Measurements from ENCODE around the gene ZSWIM1. TPM values are rescaled to one million over a fixed set of nuclear protein-coding genes. Genes with fewer than 3 reads are reported as not detected.

The ZSWIM1 gene
- total RNA-seq, 1 experiment from 2014 or later: 10.2 TPM

GRCh38 chr20:45908084-45908483, 27.1 kb downstream of the ZSWIM1 start:
- no peak for DNase-seq (ENCODE audit: low spot score)

DNA sequence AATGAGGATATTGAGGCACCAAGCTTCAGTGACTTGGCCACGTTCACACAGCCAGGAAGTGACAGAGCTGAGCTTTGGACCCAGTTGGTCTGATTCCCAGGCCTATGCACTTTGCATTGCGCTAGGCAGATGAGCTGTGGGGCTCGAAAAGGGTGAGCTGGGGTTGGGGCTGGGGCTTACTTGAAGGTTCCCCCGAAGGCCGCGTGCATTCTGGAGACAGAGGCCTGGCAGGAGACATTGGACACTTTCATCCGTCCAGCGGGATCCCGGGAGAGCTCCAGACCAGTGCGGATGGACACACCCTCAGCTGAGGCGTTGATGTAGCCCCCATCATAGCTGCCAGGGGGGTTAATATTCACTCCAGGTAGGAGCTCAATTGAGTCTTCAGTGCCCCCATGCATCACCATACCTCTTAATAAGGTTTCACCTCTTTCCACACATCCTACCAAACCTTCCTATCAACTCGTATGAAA, 28.3 kb downstream of the ZSWIM1 start:
- DNase-seq (ENCODE audit: low spot score): no peak

GRCh38 chr20:45909817-45910669, 29.0 kb downstream of the ZSWIM1 start:
- DNase-seq (ENCODE audit: low spot score): no peak

DNA sequence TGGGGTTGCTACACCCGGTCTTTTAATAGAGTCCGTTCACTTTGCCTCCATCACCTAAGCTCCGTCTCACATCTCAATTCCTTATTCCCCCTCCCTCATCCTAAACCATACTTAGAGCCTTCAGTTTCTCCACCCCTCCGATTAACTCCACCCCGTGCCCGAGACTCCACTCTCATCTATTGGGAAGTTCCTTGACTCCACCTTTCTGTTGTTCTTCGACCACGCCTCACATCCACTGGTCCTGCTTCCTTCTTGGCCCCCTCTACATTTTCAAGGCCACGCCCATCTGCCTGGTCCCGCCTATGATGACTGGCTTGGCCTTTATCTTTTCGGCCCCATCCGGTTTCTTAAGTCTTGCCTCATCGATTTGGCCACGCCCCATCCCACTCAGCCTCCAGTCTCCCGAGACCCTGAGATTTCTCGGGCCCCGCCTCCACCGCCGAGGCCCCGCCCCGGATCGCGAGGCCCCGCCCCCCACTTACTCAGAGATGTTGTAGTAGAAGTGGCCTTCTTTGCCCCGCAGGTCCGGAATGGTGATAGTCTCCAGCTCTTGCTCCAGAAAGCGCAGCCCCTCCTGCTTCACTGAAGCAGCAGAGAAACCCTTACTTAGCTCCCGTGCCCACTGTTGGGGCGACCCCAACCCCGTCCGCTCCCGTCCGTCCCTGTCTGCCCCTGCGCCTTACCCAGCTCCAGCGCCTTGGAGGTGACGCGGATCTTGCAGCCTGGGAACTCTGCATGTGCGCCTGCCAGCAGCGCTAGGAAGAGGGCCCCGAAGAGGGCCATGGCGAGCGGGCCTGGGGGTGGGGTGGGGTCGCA, 29.9 kb downstream of the ZSWIM1 start:
- peak; percentile 90 for DNase-seq (ENCODE audit: low spot score)

- no peak for DNase-seq (ENCODE audit: low spot score)
These were observed 30.7 kb downstream of the ZSWIM1 start, which contains the start of gene PLTP for GRCh38 chr20:45911486-45912343. PLTP (minus strand) TSS chr20:45912155; CDS start chr20:45911452, 703 bp downstream.

GRCh38 chr20:45912344-45912682, 31.3 kb downstream of the ZSWIM1 start:
- no peak for DNase-seq (ENCODE audit: low spot score)

DNA sequence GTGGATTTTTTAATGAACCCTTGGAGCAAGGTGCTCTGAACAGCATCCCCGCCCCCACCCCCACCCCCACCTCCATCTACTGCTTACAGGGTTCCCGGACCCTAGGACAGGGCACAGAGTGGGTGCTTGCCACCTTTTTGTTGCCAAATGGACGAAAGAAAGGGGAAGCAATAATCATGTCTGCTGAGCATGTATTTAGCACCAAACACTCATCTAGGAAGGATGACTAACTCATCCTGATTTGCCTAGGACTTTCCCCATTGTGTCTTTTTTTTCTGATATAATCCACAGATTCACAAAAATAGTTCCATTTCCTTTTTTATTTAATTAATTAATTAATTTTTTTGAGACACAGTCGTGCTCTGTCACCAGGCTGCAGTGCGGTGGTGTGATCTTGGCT, 32.1 kb downstream of the ZSWIM1 start:
- no peak for DNase-seq (ENCODE audit: low spot score)

DNA sequence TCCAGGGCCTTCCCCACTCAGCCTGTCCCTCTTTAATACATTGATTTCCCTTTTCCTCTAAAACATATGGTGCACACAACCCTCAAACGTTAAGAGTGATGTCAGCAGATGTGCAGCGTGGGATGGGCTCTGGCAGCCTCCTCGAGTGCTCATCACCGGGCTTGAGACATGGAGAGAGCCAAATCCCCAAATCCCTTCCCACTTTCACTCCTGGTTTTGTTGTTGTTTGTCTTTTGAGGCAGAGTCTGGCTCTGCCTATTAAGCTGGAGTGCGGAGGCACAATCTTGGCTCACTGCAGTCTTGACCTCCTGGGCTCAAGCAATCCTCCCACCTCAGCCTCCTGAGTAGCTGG, 36.7 kb downstream of the ZSWIM1 start:
- no peak for DNase-seq (ENCODE audit: low spot score)

- DNase-seq (ENCODE audit: low spot score): no peak
These were observed 37.2 kb downstream of the ZSWIM1 start for GRCh38 chr20:45918182-45918737.

- no peak for DNase-seq (ENCODE audit: low spot score)
These were observed 37.9 kb downstream of the ZSWIM1 start for GRCh38 chr20:45918779-45919537.

GRCh38 chr20:45919542-45920399, 38.7 kb downstream of the ZSWIM1 start:
- no peak for DNase-seq (ENCODE audit: low spot score)

DNA sequence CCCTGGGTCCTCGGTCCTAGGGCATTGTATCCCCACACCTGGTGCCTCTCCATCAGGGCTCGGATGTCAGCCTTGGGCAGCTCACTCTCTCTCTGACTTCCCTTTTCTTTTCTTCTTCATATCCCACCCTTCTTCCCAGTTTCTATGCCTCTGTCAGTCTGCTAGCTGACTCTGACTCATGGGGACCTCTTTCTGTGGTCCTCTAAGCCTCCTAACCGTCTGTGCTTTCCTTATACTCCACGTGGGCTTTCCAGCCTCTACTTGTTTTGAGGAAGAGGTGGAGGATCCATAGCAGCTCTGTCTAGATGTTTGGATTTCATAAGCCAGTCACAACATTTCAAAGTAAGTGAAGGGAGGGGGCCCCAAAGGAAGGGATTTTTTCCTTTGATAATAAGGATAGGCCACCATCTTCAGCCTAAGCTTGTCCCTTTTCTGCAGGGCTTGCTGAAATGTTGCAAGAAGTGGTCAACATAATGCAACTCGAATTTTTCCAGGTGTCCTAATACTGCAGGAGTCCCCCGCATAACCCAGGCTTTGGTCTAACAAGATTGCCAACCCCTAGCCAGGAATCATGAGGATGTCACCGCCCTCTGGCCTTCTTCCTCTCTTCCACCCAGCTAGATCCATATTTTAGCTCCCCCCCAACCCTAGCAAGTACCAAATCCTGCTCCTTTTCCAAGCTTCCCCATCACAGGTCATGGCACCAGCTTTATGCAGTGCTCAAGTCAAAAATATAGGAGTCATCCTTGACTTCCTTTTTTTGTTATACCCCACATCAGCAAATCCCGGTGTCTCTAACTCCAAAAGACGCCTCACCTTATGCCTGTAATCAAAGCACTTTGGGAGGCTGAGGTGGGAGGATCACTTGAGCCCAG, 39.7 kb downstream of the ZSWIM1 start:
- DNase-seq (ENCODE audit: low spot score): no peak

DNA sequence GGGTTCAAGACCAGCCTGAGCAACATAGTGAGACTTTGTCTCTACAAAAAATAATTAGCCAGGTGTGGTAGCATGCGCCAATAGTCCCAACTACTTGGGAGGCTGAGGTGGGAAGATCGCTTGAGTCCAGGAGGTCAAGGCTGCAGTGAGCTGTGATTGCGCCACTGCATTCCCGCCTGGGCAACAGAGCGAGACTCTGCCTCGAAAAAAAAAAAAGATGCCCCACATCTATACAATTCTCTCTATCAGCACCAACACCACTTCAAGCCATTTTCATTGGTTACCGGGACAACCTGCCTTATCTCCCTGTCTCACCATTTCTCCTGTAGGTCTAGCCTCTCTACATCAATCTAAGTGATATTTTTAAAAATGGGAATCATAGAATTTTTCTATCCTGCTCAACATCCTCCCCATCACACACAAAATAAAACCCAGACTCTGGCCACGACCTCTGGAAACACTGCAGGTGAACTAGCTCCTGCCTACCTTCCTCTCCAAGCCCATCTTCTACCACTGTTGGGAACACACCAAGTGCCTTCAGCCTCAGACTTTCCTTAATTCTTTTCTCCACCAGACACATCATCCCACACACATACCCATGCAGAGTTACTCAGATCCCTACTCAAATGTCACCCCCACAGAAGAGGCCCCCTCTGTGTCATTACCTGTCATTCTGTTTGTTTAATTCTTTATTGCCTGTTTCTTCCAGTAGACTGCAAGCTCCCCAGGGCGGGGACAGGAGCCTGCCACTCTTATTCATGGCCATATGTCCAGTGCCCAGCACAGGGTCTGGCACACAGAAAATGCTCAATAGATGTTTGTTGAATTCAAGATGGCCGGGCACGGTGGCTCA, 40.5 kb downstream of the ZSWIM1 start:
- no peak for DNase-seq (ENCODE audit: low spot score)

DNA sequence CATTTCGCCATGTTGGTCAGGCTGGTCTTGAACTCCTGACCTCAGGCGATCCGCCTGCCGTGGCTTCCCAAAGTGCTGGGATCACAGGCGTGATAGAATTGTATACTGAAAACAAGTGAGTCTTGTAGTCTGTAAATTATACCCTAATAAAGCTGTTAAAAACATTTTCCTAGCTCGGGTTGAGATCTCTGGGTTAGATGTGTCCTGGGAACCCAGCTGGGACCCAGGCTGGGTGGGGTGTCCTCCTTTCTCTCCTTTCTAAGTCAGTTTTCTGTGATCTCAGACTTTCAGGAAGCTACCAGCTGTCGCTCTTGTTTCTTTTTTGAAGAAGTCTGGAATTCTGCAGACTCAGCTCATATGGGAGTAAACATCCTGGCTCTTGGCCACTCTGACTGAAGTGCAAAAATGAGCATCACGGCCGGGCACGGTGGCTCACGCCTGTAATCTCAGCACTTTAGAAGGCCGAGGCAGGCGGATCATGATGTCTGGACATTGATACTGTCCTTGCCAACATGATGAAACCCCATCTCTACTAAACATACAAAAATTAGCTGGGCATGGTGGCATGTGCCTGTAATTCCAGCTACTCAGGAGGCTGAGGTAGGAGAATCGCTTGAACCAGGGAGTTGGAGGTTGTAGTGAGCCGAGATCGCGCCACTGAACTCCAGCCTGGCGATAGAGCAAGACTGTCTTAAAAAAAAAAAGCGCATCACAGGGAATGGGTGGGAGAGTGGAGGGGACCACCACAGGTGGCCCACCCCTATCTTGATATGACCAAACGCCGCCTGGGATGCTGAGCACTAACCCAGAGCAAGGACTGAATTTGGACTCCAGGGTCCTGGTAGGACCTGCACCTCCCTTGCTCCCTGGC, 43.6 kb downstream of the ZSWIM1 start:
- peak; percentile 60 for DNase-seq (ENCODE audit: low spot score)

DNA sequence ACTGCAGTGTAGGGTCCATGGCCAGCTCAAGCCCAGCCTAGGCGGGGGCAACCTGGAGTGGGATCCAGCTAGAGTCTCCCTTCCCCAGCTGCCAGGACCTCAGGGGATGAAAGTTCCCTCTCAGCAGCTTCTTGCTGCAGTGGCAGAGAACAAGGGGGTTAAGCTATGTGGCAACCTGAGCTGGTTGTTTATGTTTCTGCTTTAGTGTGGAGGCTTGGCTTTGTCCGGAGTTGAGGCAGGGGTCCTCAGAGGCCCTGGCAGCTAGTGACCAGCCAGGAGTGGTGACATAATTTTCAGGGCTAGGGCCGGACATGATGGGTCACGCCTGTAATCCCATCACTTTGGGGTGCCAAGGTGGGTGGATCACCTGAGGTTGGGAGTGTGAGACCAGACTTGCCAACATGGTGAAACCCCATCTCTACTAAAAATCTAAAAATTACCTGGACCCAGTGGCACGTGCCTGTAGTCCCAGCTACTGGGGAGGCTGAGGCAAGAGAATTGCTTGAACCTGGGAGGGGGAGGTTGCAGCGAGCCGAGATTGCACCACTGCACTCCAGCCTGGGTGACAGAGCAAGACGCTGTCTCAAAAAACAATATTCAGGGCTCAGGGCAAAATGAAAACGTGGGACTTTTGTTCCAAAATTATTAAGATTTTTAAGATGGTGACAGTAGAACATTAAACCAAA, 44.9 kb downstream of the ZSWIM1 start:
- no peak for DNase-seq (ENCODE audit: low spot score)

GRCh38 chr20:45926731-45927070, 45.7 kb downstream of the ZSWIM1 start:
- no peak for DNase-seq (ENCODE audit: low spot score)
